ENCODE data around the gene ATP11B.
"Not testable (repeated sequence)": the region's sequence is repeated elsewhere in the genome, so short reads cannot be mapped to it uniquely, and the experiment has no call there.

ATP11B gene

DNA sequence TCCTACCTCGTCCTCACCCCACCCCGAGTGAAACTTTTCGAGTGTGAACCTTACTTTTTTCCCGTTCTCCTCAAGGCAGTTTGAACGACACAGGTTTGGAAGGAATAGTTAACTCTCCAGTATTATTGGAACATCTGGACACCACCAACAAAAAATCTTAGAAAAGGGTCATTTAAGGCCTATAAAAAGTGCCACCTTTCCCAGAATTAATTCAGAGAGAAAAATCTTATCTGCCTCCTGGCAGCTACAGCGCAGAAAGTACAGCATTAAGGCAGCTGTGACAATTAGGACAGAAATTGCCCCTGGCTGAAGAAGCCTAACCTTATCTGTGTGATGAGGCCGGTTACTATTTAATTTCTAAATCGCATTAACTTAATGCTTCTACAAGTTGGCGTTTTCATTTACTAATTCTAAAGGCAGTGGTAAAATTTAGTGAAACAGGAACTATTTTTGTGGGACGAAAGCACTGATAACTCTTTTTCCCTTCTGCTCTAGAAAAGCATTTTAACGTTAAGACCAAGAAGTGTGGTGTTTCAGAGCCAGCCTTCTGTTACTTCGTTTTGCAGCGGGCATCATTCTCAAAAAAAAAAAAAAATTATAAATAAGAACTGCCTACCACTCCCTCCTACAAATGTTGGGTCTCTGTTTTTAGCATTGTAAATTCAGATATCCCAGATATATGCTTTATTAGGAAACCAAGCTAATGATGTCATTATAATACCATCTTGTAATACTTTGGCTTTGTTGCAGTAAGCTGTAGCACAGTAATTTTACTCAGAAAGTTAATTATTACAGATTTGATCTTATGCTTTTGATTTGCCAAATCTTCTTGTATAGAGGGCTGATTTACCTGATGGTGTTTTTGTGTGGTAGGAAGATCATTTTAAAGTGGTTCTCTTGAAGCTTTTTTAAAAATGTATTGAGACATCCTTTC, 1.4 kb downstream of the ATP11B start:
- DNase-seq (ENCODE audit: low read depth) = no peak
- TF ChIP-seq, protein P1, sequence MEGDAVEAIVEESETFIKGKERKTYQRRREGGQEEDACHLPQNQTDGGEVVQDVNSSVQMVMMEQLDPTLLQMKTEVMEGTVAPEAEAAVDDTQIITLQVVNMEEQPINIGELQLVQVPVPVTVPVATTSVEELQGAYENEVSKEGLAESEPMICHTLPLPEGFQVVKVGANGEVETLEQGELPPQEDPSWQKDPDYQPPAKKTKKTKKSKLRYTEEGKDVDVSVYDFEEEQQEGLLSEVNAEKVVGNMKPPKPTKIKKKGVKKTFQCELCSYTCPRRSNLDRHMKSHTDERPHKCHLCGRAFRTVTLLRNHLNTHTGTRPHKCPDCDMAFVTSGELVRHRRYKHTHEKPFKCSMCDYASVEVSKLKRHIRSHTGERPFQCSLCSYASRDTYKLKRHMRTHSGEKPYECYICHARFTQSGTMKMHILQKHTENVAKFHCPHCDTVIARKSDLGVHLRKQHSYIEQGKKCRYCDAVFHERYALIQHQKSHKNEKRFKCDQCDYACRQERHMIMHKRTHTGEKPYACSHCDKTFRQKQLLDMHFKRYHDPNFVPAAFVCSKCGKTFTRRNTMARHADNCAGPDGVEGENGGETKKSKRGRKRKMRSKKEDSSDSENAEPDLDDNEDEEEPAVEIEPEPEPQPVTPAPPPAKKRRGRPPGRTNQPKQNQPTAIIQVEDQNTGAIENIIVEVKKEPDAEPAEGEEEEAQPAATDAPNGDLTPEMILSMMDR (conservative IDR thresholded peaks at IDR 0.05; ENCODE audit: low read depth, low read length) = no peak
- peak overlapping the region; percentile 87 for H3K4me3 ChIP-seq (ENCODE audit: low read depth, low read length)

DNA sequence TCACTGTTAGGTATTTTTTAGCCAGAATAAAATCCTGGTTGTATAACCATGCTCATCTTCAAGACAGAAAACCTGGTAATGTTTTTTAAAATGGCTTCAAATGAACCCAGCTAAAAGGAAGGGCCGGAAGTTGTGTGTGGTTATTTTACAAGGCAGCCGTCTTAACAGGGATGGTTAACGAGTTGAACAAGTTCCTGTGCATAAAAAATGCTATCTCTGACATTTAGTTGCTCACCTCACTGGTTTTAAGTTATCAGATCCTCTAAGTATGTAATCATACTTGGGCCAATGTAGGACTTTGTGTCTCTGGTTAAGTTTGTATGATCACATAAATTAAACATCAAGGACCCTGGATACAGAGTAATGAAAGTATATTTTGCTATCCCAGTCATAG, 2.1 kb downstream of the ATP11B start:
- peak; percentile 26 for DNase-seq (ENCODE audit: low read depth)
- TF ChIP-seq, protein P1 (conservative IDR thresholded peaks at IDR 0.05; ENCODE audit: low read depth, low read length) = no peak
- H3K4me3 ChIP-seq (ENCODE audit: low read depth, low read length) = peak overlapping the region; percentile 87

DNA sequence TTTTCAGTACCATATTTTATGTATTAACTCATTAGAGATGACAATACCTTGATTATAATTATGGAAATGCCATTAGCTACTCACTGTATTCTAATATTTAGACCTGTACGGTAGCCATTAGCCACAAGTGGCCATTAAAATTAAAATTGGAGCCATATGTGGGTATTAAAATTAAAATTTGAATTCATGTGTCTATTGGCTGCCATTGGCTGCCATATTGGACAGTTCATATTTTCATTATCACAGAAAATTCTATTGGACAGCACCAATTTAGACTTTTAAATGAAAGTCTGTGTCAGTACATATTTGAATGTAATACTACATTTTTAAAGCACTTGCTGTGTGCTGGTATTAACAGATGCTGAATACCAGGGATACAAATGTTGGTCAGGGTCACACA, 3.0 kb downstream of the ATP11B start:
- DNase-seq (ENCODE audit: low read depth) = no peak
- H3K4me3 ChIP-seq (ENCODE audit: low read depth, low read length) = no peak overlapping the region
- TF ChIP-seq, protein P1 (conservative IDR thresholded peaks at IDR 0.05; ENCODE audit: low read depth, low read length) = no peak

DNA sequence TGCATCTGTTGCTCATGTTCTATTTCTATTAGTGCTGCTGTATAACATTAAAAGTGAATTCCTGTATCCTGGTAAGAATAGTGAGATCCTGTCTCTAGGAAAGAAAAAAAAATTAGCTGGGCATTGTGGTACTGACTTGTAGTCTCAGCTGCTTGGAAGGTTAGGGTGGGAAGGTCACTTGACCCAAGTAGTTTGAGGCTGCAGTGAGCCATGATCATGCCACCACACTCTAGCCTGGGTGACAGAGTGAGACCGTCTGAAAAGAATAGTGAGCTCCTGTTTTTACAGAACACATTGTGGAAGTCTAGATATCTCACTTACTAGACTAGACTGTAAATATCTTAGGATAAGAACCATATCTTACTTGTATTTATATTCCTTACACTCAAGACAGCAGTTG, 4.6 kb downstream of the ATP11B start:
- H3K4me3 ChIP-seq (ENCODE audit: low read depth, low read length) = no peak overlapping the region
- TF ChIP-seq, protein P1 (conservative IDR thresholded peaks at IDR 0.05; ENCODE audit: low read depth, low read length) = no peak
- DNase-seq (ENCODE audit: low read depth) = no peak

DNA sequence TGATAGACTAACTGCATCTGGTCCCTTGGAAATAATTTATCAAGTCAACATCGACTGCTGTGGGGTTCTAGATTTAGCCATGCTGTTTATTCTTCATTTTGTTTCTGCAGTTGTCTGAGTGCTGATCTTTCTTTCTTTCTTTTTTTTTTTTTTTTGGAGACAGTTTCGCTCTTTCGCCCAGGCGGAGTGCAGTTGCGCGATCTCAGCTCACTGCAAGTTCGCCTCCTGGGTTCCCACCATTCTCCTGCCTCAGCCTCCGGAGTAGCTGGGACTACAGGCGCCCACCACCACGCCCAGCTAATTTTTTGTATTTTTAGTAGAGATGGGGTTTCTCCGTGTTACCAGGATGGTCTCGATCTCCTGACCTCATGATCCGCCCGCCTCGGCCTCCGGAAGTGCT, 5.8 kb downstream of the ATP11B start:
- H3K4me3 ChIP-seq (ENCODE audit: low read depth, low read length); DNase-seq (ENCODE audit: low read depth): not testable (repeated sequence)

DNA sequence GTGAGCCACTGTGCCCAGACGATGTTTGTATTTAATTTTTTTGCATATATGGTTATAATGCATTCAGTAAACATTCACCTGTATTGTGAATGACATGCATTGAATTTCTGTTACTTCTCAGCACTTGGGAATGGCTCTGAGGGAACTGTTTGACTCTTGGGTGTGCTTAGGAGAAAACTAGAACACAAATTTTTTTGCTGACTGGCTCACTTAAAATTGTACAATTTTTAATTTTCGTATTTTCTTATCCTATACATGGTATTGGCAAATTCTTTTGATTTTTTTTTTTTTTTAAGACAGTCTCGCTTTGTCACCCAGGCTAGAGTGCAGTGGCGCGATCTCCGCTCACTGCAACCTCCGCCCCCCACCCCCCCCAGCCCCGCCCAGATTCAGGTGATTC, 7.2 kb downstream of the ATP11B start:
- no peak for DNase-seq (ENCODE audit: low read depth)
- no peak overlapping the region for H3K4me3 ChIP-seq (ENCODE audit: low read depth, low read length)
- TF ChIP-seq, protein P1 (conservative IDR thresholded peaks at IDR 0.05; ENCODE audit: low read depth, low read length) = no peak

DNA sequence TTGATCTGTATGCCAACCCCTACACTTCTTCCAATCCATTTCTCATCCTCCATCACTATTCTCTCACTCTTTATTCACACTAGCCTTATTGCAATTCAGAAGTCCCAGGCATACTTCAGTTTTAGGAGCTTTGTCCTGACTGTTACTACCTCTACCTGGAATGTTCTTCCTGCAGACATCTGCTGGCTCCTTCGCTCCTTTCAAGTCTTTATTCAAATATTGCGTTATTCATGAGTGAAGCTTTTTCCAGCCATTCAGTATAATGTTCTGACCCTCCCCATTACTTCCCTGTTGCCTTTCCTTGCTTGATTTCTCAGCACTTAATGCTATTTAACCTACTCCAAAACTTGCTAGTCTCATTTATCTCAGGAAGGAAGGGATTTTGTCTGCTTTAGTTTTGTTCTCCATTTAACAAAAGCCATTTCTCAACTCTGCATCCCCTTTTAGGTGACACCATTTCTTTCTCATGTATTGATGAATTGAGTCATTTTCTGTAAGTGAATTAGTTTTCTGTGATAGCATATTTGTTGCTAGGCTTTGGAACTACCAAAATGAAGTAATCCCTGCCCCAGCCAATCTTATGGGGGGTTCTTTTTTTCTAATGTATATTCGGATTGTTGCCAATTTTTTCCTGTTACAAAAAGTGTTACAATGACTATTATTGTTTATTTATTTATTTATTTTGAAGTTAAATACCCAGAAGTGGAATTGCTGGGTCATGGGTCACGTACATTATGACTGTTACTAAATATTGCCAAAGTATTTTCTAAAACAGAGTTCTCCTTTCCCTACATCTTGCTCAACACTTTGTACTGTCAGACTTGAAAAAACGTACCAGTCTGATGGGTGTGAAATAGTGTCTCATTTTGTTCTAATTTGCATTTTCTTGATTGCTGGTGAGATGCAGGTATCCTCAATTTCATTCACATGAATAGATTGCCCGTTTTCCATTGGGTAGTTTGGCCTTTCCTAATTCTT, 9.4 kb downstream of the ATP11B start:
- DNase-seq (ENCODE audit: low read depth) = no peak
- TF ChIP-seq, protein P1 (conservative IDR thresholded peaks at IDR 0.05; ENCODE audit: low read depth, low read length) = no peak
- no peak overlapping the region for H3K4me3 ChIP-seq (ENCODE audit: low read depth, low read length)
